ENCODE data around the gene ABHD6. TPM values are rescaled to one million over a fixed set of nuclear protein-coding genes. Genes with fewer than 3 reads are reported as not detected.

Gene ABHD6
- total and polyA plus RNA-seq, 9 of the 15 experiments (the other 6 are each of a cell fraction or from before 2014, with no cell fraction given), result 0.53 to 3.6 (median 2.5) TPM

GRCh38 chr3:58217209-58217811, 20.3 kb upstream of the ABHD6 start (continued):
- TF ChIP-seq NR2C1 (IDR thresholded peaks at IDR 0.05), result no peak
- no peak for TF ChIP-seq NR2C1 (tag; IDR thresholded peaks at IDR 0.05)
- no peak for TF ChIP-seq BRF2 (IDR thresholded peaks at IDR 0.05; ENCODE audit: borderline replicate concordance, insufficient read depth, insufficient read length)
- TF ChIP-seq EGR1 (conservative IDR thresholded peaks at IDR 0.05), result no peak

- FAIRE-seq, result no peak
- no peak overlapping the region for H3K4me3 ChIP-seq
- no peaks in the 10 kb centered on the region for H3K9me3 ChIP-seq (replicated peaks; ENCODE audit: control insufficient read depth, insufficient read depth, low read depth, low read length)
- no peak overlapping the region for H2AFZ ChIP-seq (ENCODE audit: low read depth, low read length)
- WGBS (ENCODE audit: insufficient coverage, low coverage, missing lambda C conversion rate), result 30% methylated on average over 1 of the region's 1 CpG
- no peak overlapping the region for H3K9ac ChIP-seq (ENCODE audit: insufficient read depth in 1 of 2, low read depth in 2 of 2, low read length in 2 of 2)
- ChIA-PET CTCF (ENCODE audit: low intra/inter-chr PET ratio) (no interaction called here), POLR2A (no interaction called here)
- in situ Hi-C loops (cut with MboI) (no loop called here), intact Hi-C loops (cut with micrococcal nuclease) (no loop called here)
- no peak for DNase-seq (ENCODE audit: extremely low read depth in 1 of 4, low spot score in 3 of 4)
- H3K9me1 ChIP-seq (ENCODE audit: control insufficient read depth, insufficient read depth, low read length), result no peaks in the 10 kb centered on the region
- no peak overlapping the region for H3K27ac ChIP-seq (ENCODE audit: extremely low read depth, low read depth, low read length)
- no peak overlapping the region for H3K4me2 ChIP-seq (ENCODE audit: insufficient read depth, low read length)
- no peaks in the 10 kb centered on the region for H3K36me3 ChIP-seq (ENCODE audit: control insufficient read depth, insufficient read depth, low read length)
- H3K27me3 ChIP-seq (ENCODE audit: control insufficient read depth in 2 of 2, insufficient read depth in 2 of 2, low read length in 2 of 2), result peaks cover 0 to 10% of the 10 kb centered on the region in 2 experiments; a peak in 2 of 5 replicates
- no TSS peak for BruUV-seq (replicated peaks)
- H3K4me1 ChIP-seq (replicated peaks in 1 of 2; ENCODE audit: control insufficient read depth in 2 of 2, insufficient read depth in 2 of 2, low read length in 2 of 2), result no peaks in the 10 kb centered on the region; a peak in 1 of 5 replicates
- ATAC-seq, result no peak
- H3K79me2 ChIP-seq (ENCODE audit: control insufficient read depth, insufficient read depth, low read length), result no peaks in the 10 kb centered on the region
- H4K20me1 ChIP-seq (replicated peaks; ENCODE audit: control insufficient read depth, insufficient read depth, low read length), result no peaks in the 10 kb centered on the region
- no peak for TF ChIP-seq ZNF140 (CRISPR knock-in tag; IDR thresholded peaks at IDR 0.05)
- no peak for TF ChIP-seq CHD7 (IDR thresholded peaks at IDR 0.05; ENCODE audit: low read depth, low read length)
- no peak for TF ChIP-seq ZNF75A (CRISPR knock-in tag; IDR thresholded peaks at IDR 0.05)
Measured at GRCh38 chr3:58218904-58219303, 18.7 kb upstream of the ABHD6 start.

Measured in K562 (cell line).